H1 (cell line): ENCODE measurements around the gene GAB2. TPM values are rescaled to one million over a fixed set of nuclear protein-coding genes. Genes with fewer than 3 reads are reported as not detected.
"Not testable (repeated sequence)": the region's sequence is repeated elsewhere in the genome, so short reads cannot be mapped to it uniquely, and the experiment has no call there.

Experiments
- CTCF ChIA-PET: fragments of 300-600 bp; sonication (Branson Sonifier 250); formaldehyde crosslinking; loops from one replicate; lab custom pipeline; 2021; ENCODE audit not compliant: partially characterized antibody; lab: Charles Lee
- POLR2A ChIA-PET: fragments of 300-600 bp; sonication (Branson Sonifier 250); formaldehyde crosslinking; loops from one replicate; lab custom pipeline; 2021; ENCODE audit warnings: inconsistent platforms; ENCODE audit not compliant: partially characterized antibody; lab: Charles Lee
- DNase-seq, 2 experiments: peaks; one replicate each; pipeline versions ENCODE4 v3.0.0 to v3.0.0-alpha.2; 2010 to 2022; ENCODE audit warnings: low spot score in 2 of 2, low read depth in 1 of 2, mixed read lengths in 1 of 2
- FAIRE-seq: peaks from 2 replicates; lab custom pipeline; 2011; peaks lifted over from hg19 to GRCh38; lab: Jason Lieb, UNC
- H2AFZ ChIP-seq: 2 replicates; pipeline ENCODE4 v1.8.1; 2012; ENCODE audit warnings: low read length, inconsistent platforms
- H2AK5ac ChIP-seq: 2 replicates; pipeline ENCODE4 v1.6.1; 2013; ENCODE audit warnings: low read depth, low read length
- H2BK120ac ChIP-seq: replicated peaks from 2 replicates; pipeline ENCODE3; 2013; ENCODE audit warnings: low read depth, low read length, inconsistent platforms
- H2BK12ac ChIP-seq: 2 replicates; pipeline ENCODE4 v1.6.1; 2013; ENCODE audit warnings: low read depth, low read length
- H2BK15ac ChIP-seq: 2 replicates; pipeline ENCODE4 v1.6.1; 2013; ENCODE audit warnings: low read length
- H2BK20ac ChIP-seq: 2 replicates; pipeline ENCODE4 v1.6.1; 2013; ENCODE audit warnings: low read length
- H2BK5ac ChIP-seq: 2 replicates; pipeline ENCODE4 v1.6.1; 2013; ENCODE audit warnings: low read depth, low read length
- H3K14ac ChIP-seq: 2 replicates; pipeline ENCODE4 v1.6.1; 2013; ENCODE audit warnings: inconsistent platforms; ENCODE audit not compliant: insufficient read length
- H3K18ac ChIP-seq: 2 replicates; pipeline ENCODE4 v1.6.1; 2013; ENCODE audit warnings: low read length; ENCODE audit errors: extremely low read depth
- H3K23ac ChIP-seq: 2 replicates; pipeline ENCODE4 v1.6.1; 2013; ENCODE audit warnings: inconsistent platforms; ENCODE audit not compliant: insufficient read length
- H3K23me2 ChIP-seq: 2 replicates; pipeline ENCODE4 v1.6.1; 2013; ENCODE audit warnings: low read depth, low read length
- H3K27ac ChIP-seq: 2 replicates; pipeline ENCODE4 v1.6.1; 2011; ENCODE audit warnings: low read depth, low read length, inconsistent platforms
- H3K27me3 ChIP-seq, 4 experiments: replicated peaks in 1 of 4; 1 replicate in 1 of 4; 2 replicates in 3 of 4; pipeline versions ENCODE4 v1.6.1 to v1.8.1; 2011 to 2013; ENCODE audit warnings: low read length in 3 of 4, mild to moderate bottlenecking in 3 of 4, inconsistent platforms in 2 of 4, mixed read lengths in 2 of 4, moderate library complexity in 1 of 4; ENCODE audit not compliant: control insufficient read depth in 3 of 4, insufficient read depth in 3 of 4; ENCODE audit errors: extremely low read depth in 1 of 4
- H3K36me3 ChIP-seq, 4 experiments: 2 replicates each; pipeline versions ENCODE4 v1.6.1 to v1.8.1; 2011 to 2013; ENCODE audit warnings: mild to moderate bottlenecking in 4 of 4, low read length in 3 of 4, moderate library complexity in 2 of 4, control low read depth in 1 of 4, inconsistent platforms in 1 of 4; ENCODE audit not compliant: insufficient read depth in 4 of 4, control insufficient read depth in 2 of 4
- H3K4ac ChIP-seq: replicated peaks from 2 replicates; pipeline ENCODE3; 2013; ENCODE audit warnings: low read length, low read depth, mixed read lengths, inconsistent platforms; ENCODE audit not compliant: insufficient read length
- H3K4me1 ChIP-seq, 4 experiments: replicated peaks in 1 of 4; 1 replicate in 1 of 4; 2 replicates in 3 of 4; pipeline versions ENCODE4 v1.6.1 to v1.8.1; 2011 to 2013; ENCODE audit warnings: low read length in 3 of 4, inconsistent platforms in 2 of 4, mixed read lengths in 1 of 4; ENCODE audit not compliant: insufficient read depth in 4 of 4, control insufficient read depth in 3 of 4
- H3K4me2 ChIP-seq, 2 experiments: 2 replicates each; pipeline versions ENCODE4 v1.6.1 to v1.8.1; 2011 to 2013; ENCODE audit warnings: low read depth in 2 of 2, low read length in 2 of 2, control low read depth in 1 of 2, inconsistent platforms in 1 of 2, mild to moderate bottlenecking in 1 of 2; ENCODE audit not compliant: insufficient read depth in 1 of 2
- H3K4me3 ChIP-seq, 4 experiments: fragments of 200-600, 300-600 bp in 1 of 4; sonication (generic), shearing (Covaris generic), sonication (Bioruptor Twin) in 1 of 4; 2 replicates each; pipeline versions ENCODE4 v1.5.1 to v1.8.1; 2011 to 2016; ENCODE audit warnings: low read length in 4 of 4, low read depth in 3 of 4, control low read depth in 2 of 4, inconsistent platforms in 2 of 4, mild to moderate bottlenecking in 2 of 4, mixed read lengths in 1 of 4, moderate library complexity in 1 of 4; ENCODE audit not compliant: insufficient read depth in 2 of 4; ENCODE audit errors: extremely low read depth in 1 of 4
- H3K56ac ChIP-seq: replicated peaks from 2 replicates; pipeline ENCODE3; 2013; ENCODE audit warnings: low read depth, mild to moderate bottlenecking, mixed read lengths, low read length, inconsistent platforms; ENCODE audit not compliant: insufficient read length
- H3K79me1 ChIP-seq: 2 replicates; pipeline ENCODE4 v1.6.1; 2013; ENCODE audit warnings: low read depth, low read length, control low read depth
- H3K79me2 ChIP-seq, 2 experiments: 2 replicates each; pipeline versions ENCODE4 v1.6.1 to v1.8.1; 2012 to 2013; ENCODE audit warnings: low read length in 2 of 2, mild to moderate bottlenecking in 2 of 2, inconsistent platforms in 1 of 2; ENCODE audit not compliant: insufficient read depth in 2 of 2, control insufficient read depth in 1 of 2
- H3K9ac ChIP-seq, 4 experiments: replicated peaks in 1 of 4; 1 replicate in 1 of 4; 2 replicates in 3 of 4; pipeline versions ENCODE4 v1.6.1 to v1.8.1; 2011 to 2013; ENCODE audit warnings: low read depth in 3 of 4, low read length in 3 of 4, control low read depth in 2 of 4, mild to moderate bottlenecking in 2 of 4, moderate library complexity in 2 of 4, inconsistent platforms in 1 of 4; ENCODE audit errors: extremely low read depth in 1 of 4
- H3K9me3 ChIP-seq, 2 experiments: 2 replicates each; pipeline versions ENCODE4 v1.6.1 to v1.8.1; 2012 to 2013; ENCODE audit warnings: mild to moderate bottlenecking in 2 of 2, moderate library complexity in 2 of 2, control low read depth in 1 of 2, inconsistent platforms in 1 of 2, low read depth in 1 of 2, low read length in 1 of 2, mixed read lengths in 1 of 2; ENCODE audit not compliant: insufficient read depth in 2 of 2
- H4K20me1 ChIP-seq, 2 experiments: replicated peaks in 1 of 2; 2 replicates each; pipeline versions ENCODE3 to v1.8.1; 2011 to 2013; ENCODE audit warnings: inconsistent platforms in 2 of 2, low read length in 2 of 2, mild to moderate bottlenecking in 1 of 2; ENCODE audit not compliant: insufficient read depth in 2 of 2, control insufficient read depth in 1 of 2
- H4K5ac ChIP-seq: 2 replicates; pipeline ENCODE4 v1.6.1; 2013; ENCODE audit warnings: low read length, low read depth, mixed read lengths, inconsistent platforms; ENCODE audit not compliant: insufficient read length
- H4K8ac ChIP-seq: 2 replicates; pipeline ENCODE4 v1.8.0; 2013; ENCODE audit warnings: mild to moderate bottlenecking, moderate library complexity, low read length, inconsistent platforms; ENCODE audit not compliant: insufficient read depth; ENCODE audit errors: extremely low read depth
- H4K91ac ChIP-seq: replicated peaks from 2 replicates; pipeline ENCODE3; 2013; ENCODE audit warnings: low read length, mixed read lengths, inconsistent platforms; ENCODE audit not compliant: insufficient read length
- WGBS, 2 experiments: shearing (Covaris generic) in 1 of 2; methylation state at CpG; one replicate each; pipeline versions ENCODE4 v1.1.6 to v1.1.7; 2013 to 2015; ENCODE audit warnings: low lambda C conversion rate in 2 of 2, mixed read lengths in 2 of 2, inconsistent platforms in 1 of 2, low coverage in 1 of 2, missing lambda C conversion rate in 1 of 2; ENCODE audit not compliant: insufficient replicate concordance in 2 of 2, insufficient coverage in 1 of 2, insufficient read length in 1 of 2; ENCODE audit errors: extremely low coverage in 1 of 2, missing lambda C conversion rate in 1 of 2; 5-methylcytosine and 5-hydroxymethylcytosine counted together
- polyA plus RNA-seq, 7 experiments: library from polyadenylated mRNA; depleted of rRNA in 3 of 7; stranded (reverse) in 5 of 7; unstranded in 2 of 7; fragments of >200 nt in 5 of 7; fragments of 200-250 nt in 2 of 7; gene quantifications; 1 replicate in 5 of 7; 2 replicates in 1 of 7; 4 replicates in 1 of 7; pipeline versions ENCODE4 v1.2.1 to v1.2.3, GENCODE V29; 2011 to 2013; ENCODE audit warnings: missing spikeins in 2 of 7, mixed read lengths in 2 of 7
- total RNA-seq: library from RNA; stranded (reverse); fragmentation: NEBNext Ultra II Directional; extraction: Animal tissue kit (Norgen Biotek cat#: 25700); gene quantifications from 2 replicates; pipeline ENCODE4 v1.2.1, GENCODE V29; 2021

GAB2 gene
- total and polyA plus RNA-seq, 2 of the 8 experiments (the other 6 are each of a cell fraction or from before 2014, with no cell fraction given) = 6.3 to 14.0 TPM

GRCh38 chr11:78294100-78294499 is 123.5 kb downstream of the GAB2 start:
- H3K79me1 ChIP-seq, H3K9ac ChIP-seq, H3K27me3 ChIP-seq, H3K4me3 ChIP-seq, CTCF ChIA-PET, H3K4me2 ChIP-seq, H3K23me2 ChIP-seq, FAIRE-seq, H2BK20ac ChIP-seq, H3K23ac ChIP-seq, H4K8ac ChIP-seq, H3K14ac ChIP-seq, H2BK5ac ChIP-seq, H3K27ac ChIP-seq, H3K9me3 ChIP-seq, H2AK5ac ChIP-seq, H3K56ac ChIP-seq, POLR2A ChIA-PET, H4K5ac ChIP-seq, H3K4ac ChIP-seq, H3K4me1 ChIP-seq, H4K91ac ChIP-seq, H2BK15ac ChIP-seq, H2BK120ac ChIP-seq, H4K20me1 ChIP-seq, H3K36me3 ChIP-seq, H2BK12ac ChIP-seq, H3K18ac ChIP-seq, H2AFZ ChIP-seq, H3K79me2 ChIP-seq, DNase-seq: not testable (repeated sequence)
- WGBS, 2 experiments = 89% methylated on average over 4 of the region's 5 CpGs; no CpG with 5 or more reads in 1 of the 2 experiments
